Fibroblast of skin of scalp (primary cell): Measurements from ENCODE around the gene ZFHX3.

ENCODE experiments used
- DNase-seq: peaks from one replicate; pipeline ENCODE4 v3.0.0-alpha.2; 2013

ZFHX3 gene

DNA sequence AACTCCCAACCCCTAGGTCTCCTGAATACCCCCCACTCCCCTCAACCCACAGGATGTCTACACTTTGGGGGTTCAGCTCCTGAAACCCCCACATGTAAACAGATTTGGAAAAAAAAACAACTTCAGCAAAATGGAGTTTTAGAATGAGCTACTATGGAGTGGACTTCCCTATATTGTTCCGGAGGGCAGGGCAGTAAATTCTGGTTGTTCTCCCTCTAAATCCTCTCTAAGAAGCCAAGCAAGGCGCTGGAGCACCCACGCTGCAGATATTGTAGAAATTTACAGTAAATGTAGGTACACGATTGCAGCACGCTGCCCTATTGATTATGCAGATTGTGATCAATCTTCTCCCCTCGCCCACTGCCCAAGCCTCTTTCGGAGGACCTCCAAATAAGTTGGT lies 8.5 kb upstream of the ZFHX3 start:
- no peak for DNase-seq

- DNase-seq = peak; percentile 73
These were observed 7.0 kb upstream of the ZFHX3 start for GRCh38 chr16:73054813-73055482.

DNA sequence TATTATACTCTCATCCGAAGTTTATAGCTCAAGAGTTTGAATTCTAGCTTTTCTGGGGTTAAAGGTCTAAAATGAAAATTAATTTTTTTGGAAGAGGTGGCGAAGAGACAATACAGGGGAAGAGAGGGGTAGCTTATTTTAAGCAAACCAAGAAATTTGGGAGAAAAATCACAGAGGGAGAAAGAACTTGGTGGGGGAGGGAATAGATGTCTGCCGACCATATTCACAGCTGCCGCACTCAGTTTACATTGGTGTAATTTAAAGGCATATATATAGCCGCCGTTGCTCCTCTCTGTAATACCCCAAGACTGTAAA lies 6.5 kb upstream of the ZFHX3 start:
- DNase-seq = no peak

DNA sequence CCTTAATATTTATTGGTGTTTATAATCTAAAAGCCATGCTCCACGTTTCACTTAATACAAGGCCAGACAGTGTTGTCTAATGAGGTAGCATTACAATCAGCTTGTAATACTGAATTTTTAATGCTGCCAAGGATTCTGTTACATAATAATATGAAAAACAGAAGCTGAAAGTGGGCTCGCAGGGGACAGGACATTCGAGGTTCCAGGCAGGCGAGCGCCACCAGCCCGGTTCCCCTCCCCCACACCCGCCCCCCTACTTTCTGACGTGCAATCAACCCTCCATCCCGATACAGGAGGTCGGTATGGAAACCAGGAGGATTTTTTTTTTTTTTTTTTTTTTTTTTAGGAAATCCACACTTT lies 6.2 kb upstream of the ZFHX3 start:
- DNase-seq = no peak

DNA sequence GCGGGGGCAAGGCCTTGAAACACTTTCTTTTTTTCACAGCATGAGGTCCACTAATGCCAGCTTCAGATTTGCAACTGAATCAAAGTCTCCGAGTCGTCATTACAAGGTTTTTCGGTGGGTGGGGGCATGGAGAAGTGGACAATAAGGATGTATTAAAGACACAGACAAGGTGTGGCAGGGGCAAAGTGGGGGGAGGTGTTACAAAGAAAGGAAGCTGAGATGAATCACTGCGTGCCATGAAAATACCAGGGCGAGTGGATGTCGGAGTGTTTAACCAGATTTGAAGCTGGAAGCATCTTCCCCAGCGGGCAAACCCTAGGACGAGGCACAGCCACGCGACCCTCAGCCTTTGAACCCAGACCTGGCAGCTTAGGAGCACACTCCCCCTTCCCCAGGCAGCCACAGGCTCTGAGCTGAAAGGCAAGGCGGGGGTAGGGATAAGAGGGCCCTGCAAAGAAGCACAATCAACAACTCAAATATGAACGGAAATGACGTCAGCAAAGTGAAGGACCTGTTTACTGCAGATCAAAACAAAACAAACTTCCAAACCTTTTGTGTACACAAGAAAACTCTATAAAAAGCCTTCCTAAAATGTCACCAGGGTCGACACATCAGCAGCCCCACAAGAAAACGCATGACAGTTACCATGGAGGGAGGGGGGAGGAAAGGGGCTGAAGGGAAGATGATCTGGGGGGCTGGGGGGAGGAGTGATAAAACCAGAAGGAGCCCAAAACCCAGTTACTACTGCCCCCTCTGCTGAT lies 5.6 kb upstream of the ZFHX3 start:
- no peak for DNase-seq

DNA sequence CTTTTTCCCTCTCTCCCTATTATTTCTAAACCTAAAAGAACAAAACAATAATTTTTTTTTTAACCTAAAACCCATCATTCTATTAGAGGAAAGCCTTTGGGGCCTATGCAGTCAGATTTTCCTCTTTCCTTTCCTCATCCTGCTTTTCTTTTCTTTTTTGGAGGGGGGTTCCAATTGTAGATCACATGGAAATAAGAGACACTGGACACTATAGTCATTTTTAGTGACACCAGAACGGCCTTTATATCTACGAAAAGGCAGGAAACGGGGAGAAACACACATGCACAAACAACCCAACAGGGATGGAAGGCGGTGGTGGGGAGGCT lies 5.1 kb upstream of the ZFHX3 start:
- no peak for DNase-seq

- DNase-seq = no peak
These were observed 4.6 kb upstream of the ZFHX3 start for GRCh38 chr16:73052576-73052975.

DNA sequence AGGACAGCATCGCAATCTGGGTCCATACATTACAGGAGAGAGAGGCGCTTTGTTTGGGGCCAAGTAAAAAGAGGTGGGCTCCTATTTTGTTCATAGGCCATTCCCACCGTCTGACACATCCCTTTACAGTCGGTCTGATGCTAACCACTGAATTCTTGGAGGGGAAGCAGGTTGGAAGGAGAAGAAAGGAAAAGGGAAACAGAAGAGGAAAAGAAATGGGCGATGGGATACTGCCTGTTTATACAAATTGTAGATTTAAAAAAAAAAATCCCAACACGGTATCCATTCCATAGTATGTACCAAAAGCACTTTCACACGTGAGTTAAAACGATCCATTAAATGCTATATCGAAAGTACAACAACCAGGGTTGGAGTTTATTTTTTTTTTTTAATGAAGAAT lies 4.0 kb upstream of the ZFHX3 start:
- DNase-seq = no peak

GRCh38 chr16:73051226-73051625 lies 3.3 kb upstream of the ZFHX3 start:
- no peak for DNase-seq

DNA sequence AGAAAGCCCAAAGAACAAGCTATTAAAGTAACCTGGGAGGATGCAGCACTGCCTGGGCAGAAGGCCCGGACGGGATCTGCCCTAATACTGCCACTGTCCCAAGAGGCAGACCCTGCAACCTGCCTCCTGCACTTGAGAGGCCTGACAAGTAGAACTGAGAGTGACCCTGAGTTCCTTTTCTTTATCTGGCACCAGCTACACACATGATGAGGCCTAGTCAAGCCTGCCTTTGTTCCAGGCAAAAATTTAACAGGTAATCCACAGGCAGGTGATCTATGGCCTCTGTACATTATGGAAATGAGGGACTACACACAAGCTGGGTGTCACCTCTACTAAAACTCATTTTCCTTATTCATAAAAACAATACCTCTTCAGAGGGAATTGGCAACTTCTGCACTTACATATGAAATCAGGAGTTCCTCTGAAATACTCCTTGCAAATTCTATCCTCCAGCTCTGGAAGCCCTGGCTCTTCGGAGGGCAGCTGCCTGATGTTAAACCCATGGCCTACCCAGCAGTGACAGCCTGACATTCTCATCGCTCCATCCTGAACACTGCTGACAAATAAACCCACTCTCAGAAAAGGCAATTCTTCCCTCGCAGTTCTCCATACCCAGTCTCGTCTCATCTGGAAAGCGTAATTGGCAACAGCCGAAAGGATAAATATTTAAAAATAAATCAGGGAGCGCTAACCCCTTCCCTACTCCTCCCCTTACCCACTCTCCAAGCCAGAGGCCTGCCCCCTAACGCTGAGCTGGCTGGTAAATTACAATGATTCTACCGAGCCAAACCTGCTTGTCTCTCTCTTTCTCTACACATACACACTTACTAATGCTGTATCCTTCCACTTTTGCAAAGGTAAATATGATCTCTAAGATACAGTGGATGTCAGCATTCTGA lies 2.5 kb upstream of the ZFHX3 start:
- DNase-seq = no peak

DNA sequence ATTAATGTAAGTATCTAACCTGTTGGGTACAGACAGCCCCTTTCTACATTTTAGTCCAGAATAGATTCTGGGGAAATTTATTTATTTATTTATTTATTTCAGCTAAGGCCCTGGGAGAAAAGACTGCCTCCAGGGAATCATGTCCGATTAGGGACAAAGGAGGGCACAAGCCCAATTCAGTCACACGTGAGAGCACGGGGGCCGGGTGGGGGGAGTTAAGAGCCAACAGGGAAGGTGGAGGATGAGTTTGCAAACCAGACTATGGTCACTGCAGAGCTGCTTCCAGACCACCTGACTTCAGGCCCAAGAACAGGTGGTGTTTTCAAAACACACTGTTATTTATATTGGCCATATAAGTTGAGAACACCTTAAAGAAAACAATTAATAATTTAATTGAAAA lies 1.6 kb upstream of the ZFHX3 start:
- no peak for DNase-seq

DNA sequence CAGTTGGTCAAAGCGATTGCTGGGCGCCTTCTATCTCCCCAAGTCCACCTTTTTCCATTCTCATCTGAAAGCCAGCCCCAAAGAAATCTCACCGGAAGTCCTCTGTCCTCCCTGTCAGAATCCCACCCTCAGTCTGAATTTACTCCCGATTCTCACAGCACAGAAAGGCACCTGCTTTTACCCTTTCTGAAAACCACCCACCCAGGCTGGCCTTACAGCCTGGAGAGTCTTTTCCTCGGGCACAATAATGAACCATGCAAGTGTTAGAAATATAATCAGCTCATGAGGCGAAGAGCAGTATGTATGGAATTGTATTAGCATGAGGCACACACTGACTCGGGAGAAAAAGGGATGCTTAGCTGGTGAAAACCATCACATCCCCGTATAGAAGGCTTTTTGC lies 1.2 kb upstream of the ZFHX3 start:
- DNase-seq = no peak

DNA sequence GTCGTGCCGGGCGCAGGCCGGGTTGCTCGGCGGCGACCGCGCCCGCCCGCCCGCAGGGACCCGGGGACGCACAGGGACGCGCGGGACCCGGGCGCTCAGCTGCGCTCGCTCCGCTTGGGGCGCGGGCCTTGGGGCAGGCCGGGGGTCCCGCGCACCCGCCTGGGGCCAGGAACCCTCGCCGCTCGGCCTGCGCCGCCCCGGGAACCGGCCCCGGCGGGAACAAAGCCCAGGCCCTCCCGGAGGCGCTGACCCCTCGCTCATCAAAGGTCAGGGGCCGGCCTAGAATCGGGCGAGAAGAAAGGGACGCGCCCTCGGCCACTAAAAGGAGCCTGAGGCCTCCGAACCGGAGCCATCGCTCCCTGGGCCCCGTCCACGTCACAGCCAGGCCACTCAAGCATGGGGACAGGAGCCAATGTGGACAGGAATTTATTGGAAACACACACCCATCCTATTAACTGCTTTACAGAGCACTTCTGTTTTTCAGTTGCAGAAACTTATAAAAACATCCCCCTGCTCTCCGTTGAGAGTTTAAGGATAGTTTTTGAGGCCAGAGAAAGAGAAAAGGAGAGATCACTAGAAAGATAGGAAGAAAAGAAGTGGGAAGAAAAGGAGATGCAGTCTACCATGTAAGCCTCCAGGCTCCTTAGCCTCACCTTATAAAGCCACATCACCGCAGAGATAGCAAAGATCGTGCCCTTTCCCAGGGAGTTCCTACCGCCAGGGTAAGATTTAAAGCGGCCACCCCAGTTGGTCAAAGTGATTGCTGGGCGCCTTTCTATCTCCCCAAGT lies 558 bp upstream of the ZFHX3 start:
- no peak for DNase-seq

DNA sequence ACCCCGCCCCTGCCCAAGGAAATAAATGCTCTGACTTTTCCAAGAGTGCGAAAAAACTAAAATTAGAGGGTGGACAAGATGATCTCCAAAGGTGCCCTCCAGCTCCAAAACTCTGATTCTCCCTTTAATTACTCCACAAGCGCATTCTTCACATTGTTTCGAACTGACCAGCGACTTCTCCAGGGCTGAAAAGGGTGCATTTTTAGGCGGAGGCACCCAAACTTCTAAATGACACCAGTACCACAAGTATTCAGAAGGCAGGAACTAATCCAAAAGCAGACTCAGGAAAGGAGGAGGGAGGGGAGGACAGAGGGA lies 750 bp downstream of the ZFHX3 start:
- peak; percentile 93 for DNase-seq

GRCh38 chr16:73046849-73047214 lies 1.1 kb downstream of the ZFHX3 start:
- no peak for DNase-seq

- no peak for DNase-seq
These were observed 1.6 kb downstream of the ZFHX3 start for GRCh38 chr16:73046202-73046848.

DNA sequence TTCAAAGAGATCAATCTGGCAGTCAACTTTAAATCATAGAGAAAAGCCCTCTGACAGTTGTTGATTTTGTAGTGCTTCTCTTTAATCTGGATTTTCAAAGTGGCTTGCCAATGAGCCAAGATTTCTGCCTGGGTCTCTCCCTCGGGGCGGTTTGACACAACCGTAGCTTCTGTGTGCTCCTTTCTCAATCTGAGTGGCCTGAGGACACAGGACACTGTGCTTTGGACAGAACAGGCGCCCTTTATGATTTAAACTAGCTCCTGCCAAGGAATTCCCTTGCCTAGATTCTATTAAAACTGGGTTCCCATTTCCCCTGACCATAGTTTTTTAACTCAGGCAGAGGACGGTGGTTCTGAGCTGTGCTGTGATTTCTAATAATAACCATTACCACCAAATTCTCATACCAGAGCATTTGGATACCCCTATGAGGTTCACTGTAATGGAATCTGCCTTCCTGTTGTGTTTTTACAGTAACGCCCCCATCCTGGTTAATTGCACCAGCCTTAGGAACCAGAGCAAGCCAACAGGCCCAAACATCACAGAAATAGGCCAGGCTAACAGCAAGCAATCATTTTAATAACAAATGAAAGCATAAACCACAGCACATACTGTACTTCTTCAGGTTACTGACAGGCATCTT lies 4.0 kb downstream of the ZFHX3 start:
- DNase-seq = peak; percentile 76

GRCh38 chr16:73042807-73043206 lies 5.1 kb downstream of the ZFHX3 start:
- DNase-seq = no peak

DNA sequence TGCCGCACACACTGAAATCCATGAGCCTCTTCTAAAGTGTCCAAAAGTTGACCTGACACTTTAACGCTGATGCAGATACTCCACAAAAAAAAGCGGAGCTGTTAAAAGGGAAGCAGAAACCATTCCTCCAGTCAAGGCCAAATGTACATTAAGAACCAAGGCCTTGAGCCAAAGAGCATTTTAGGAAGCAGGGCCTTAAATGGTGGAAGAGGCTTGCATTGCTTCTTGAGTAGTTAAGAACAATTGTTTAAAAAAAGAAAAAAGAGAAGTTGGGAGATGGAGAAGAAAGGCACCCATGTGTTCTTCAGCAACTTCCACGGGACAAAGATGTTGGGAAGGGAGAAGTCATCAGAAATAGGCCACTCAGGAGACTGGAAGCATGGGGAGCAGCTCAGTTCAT lies 6.3 kb downstream of the ZFHX3 start:
- DNase-seq = no peak

DNA sequence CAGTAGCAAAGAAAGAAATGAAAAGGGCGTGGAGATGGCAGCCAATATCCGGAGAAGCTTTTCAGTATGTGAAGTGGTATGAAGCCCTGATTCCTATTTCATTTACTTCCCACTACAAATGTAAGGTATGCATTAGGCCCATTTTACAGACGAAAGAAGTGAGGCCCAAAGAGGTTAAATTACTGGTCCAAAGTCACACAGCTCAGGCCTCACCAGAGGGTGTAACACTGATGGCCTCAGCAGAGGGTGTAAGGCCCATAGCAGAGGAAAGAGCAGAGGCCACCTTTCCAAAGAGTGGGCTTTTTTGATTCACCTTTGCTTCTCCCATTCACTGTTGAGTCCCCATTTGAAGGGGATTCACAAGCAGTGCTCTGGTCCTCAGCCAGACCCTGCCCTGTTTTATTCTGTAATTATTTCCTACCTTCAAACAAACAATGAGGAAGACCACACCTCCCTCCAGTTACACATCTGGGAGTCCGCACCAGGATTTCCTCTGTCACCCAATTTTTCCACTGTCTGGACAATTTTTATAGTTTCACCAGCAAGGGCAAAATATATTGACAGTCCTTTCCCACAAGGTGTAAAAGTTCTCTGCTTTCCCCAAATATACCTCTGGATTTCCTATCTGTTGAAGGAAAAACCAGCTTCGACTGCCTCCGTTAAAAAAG lies 7.1 kb downstream of the ZFHX3 start:
- DNase-seq = no peak

DNA sequence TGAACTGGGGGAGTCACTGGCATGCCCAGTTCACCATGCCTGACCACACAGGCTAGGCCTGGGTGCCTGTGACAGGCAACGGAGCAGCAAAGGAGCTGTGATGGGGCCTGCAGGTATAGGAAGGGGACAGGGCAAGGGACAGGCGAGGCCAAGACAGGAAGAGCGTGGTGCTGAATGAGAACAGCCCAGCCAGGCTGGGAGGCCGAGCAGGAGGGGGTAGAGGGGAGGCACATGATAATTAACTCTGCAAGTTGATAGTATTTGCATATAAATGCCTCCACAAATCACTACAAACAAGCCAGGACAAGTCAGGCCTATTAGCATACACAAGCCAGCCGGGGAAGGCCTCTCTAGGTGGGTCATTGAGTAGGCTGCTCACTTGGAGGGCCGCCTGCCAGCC lies 7.8 kb downstream of the ZFHX3 start:
- no peak for DNase-seq
